ENCODE measurements around the gene TRIM5.
"Not testable (repeated sequence)": the region's sequence is repeated elsewhere in the genome, so short reads cannot be mapped to it uniquely, and the experiment has no call there.

Gene TRIM5, protein sequence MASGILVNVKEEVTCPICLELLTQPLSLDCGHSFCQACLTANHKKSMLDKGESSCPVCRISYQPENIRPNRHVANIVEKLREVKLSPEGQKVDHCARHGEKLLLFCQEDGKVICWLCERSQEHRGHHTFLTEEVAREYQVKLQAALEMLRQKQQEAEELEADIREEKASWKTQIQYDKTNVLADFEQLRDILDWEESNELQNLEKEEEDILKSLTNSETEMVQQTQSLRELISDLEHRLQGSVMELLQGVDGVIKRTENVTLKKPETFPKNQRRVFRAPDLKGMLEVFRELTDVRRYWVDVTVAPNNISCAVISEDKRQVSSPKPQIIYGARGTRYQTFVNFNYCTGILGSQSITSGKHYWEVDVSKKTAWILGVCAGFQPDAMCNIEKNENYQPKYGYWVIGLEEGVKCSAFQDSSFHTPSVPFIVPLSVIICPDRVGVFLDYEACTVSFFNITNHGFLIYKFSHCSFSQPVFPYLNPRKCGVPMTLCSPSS

DNA sequence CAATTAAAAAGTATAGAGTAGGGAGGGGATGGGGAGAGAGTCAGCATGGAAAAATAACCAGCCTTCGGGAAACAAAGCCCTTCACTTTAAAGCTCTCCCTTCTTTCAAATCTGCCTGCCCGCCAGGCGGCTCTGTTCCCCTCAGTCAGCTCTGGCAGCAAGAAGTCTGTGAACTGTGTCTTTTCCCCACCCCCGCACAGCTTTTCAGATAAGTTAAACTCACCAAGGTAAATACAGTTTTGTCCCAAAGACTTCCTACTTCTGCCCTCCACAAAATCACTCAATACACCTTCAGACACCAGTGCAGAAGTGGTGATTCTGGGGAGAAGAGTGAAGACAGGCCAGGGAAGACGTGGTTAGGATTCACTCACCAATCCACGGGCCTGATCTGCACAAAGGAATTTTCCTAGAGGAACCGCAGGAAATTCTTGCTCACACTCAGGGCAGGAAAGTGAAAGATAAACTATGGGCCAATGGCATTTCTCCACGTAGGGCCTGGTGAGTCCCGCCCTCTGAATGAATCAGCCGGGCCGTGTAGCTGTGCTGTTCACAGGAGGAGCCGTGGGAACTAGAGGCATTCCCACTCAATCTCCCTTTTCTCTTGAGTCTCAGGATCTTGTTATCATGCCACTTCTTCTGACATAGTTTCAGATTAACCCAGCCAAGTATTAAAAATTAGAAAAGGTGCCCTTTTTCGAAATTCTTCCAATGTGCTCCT is at the start of gene TRIM5:
TRIM5 (minus strand) TSS at position 429 of the 717 bp plus-strand sequence. CDS start 4,897 bp downstream, outside the sequence.
- peak; percentile 64 for DNase-seq

DNA sequence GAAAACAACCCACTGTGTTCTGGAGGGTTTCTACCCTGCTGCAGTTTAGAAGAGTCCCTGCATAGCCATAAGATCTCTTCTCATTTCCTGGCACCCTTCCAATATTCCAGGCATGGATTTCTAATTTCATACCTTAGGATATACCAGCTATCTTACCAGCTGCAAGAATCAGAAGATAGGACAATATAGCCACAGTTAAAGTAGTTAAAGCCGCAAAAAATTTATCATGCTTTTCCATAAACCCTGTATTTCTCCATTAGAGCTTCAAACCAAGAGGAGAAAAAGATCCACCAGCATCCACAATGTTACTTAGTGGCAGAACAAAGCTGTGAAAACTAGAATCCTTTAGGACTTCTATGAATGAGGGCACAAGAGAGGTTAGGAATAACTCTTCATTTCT is 42.8 kb upstream of the TRIM5 start:
- no peak for DNase-seq

DNA sequence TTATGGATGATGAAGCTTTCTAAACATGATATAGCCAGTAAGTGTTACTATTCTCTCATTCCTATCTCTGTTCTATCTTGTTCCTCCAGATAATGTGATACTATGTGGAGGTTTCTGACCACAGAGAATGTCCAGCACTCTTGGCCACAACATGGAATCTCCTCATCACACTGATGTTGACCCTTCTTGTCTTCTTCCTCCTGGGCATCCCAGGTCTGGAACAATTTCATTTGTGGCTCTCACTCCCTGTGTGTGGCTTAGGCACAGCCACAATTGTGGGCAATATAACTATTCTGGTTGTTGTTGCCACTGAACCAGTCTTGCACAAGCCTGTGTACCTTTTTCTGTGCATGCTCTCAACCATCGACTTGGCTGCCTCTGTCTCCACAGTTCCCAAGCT is 41.5 kb upstream of the TRIM5 start:
- no peak for DNase-seq

DNA sequence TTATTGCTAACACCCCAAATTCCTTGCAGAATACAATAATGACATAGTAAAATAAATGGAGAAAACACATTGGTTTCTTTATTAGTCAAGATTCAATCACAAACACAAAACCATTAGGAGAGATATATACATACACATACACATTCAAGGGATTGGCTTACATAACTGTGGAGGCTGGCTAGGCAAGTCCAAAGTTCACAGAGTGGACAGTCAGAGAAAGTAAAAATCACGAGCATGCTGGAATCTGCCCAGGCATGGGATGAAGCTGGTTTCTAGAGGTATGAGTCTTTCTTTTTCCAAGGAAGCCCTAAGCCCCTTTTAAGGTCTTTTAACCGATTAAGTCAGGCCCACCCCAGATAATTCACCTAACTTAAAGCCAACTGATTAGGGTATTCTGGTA is 37.7 kb upstream of the TRIM5 start:
- no peak for DNase-seq

DNA sequence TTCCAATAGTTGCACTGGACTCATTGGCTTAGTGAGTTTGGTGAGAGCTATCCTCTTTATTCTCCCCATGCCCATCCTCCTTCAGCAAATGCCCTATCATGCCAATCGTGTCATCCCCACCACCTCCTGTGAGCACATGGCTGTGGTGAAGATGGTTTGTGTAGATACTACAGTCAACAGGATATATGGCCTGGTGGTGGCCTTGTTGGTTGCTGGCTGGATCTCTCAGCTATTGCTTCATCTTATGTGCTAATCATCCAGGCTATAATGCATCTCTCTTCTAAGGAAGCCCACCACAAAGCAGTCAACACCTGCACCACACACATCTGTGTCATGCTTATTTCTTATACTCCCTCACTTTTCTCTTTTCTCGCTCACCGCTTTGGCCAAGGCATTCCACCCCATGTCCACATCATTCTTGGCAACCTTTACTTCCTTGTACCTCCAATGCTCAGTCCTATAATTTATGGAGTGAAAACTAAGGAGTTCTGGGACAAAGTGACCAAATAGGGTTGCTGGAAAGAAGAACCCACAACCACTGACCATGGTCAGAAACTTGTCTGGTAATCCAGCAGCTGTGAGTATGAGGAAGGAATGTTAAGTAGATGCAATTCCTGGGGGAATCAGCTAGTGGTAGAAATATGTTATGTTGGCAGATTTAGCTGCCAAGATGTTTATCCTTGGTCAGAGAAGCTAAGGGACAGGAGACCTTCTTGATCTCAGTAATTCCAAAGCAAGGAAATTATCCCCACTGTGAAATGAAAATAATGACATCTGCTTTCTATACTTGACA is 35.0 kb upstream of the TRIM5 start:
- DNase-seq, result no peak

GRCh38 chr11:5716518-5716917 is 31.6 kb upstream of the TRIM5 start:
- not testable (repeated sequence) for DNase-seq

- DNase-seq, result no peak
Measured at GRCh38 chr11:5713695-5714094, 28.8 kb upstream of the TRIM5 start.

- no peak for DNase-seq
Measured at GRCh38 chr11:5712507-5712906, 27.6 kb upstream of the TRIM5 start.

DNA sequence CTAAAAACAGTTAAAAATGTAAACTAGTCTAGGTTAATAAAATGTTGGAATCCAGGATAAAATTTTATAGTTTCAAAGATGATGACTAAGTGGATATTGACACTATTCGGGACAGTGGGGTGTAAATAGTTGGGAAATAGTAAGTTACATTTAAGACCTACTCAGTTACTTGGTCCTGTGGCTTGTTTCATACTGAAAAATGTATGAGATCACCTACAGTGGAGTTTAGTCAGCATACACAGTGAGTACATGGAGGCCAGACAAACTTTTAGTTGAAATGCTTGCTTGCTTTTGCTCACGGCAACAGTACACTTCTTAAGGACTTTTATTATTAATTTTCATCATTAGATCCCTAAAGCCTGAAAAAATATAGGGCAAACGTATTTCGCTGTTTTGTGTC is 20.8 kb upstream of the TRIM5 start:
- no peak for DNase-seq

DNA sequence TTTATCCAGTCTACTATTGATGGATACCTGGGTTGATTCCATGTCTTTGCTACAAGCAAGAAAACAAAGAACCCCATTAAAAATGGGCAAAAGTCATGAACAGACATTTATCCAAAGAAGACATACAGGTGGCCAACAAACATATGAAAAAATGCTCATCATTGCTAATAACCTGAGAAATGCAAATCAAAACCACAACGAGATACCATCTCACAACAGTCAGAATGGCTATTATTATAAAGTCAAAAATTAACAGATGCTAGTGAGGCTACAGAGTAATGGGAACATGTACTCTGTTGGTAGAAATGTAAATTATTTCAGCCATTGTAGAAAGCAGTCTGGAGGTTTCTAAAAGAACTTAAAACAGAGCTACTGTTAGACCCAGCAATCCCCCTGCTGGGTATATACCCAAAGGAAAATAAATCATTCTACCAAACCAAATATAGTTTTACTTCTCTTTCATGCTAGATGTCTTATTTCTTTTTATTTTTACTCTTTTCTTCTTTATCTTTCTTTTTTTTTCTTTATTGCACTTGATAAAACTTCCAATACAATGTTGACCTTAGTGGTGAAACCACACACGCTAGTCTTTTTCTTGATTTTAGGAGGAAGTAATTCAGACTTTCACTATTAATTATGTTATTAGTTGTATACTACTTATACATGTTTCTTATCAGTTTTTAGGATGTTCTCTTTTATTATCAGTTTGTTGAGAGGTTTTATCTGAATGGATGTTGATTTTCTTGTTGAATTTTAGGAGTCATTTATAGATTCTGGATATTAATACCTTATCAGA is 19.1 kb upstream of the TRIM5 start:
- DNase-seq, result no peak

GRCh38 chr11:5701055-5701577 is 16.2 kb upstream of the TRIM5 start:
- no peak for DNase-seq

GRCh38 chr11:5700421-5701054 is 15.7 kb upstream of the TRIM5 start:
- DNase-seq, result no peak

DNA sequence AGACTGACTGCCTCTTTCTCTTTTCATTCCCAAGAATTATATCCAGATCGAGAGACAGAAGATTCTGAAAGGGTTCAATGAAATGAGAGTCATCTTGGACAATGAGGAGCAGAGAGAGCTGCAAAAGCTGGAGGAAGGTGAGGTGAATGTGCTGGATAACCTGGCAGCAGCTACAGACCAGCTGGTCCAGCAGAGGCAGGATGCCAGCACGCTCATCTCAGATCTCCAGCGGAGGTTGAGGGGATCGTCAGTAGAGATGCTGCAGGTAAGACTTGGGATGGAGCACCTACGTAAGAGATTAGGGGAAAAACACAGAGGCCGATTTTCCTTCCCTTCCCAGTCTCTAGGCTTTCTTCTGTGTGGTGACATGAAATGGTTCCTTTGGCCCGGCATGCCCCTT is 13.4 kb upstream of the TRIM5 start:
- DNase-seq, result no peak

DNA sequence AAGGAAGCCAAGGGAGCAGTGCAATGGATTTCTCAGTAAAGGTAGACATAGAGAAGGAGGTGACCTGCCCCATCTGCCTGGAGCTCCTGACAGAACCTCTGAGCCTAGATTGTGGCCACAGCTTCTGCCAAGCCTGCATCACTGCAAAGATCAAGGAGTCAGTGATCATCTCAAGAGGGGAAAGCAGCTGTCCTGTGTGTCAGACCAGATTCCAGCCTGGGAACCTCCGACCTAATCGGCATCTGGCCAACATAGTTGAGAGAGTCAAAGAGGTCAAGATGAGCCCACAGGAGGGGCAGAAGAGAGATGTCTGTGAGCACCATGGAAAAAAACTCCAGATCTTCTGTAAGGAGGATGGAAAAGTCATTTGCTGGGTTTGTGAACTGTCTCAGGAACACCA is 11.3 kb upstream of the TRIM5 start:
- DNase-seq, result no peak

- DNase-seq, result no peak
Measured at GRCh38 chr11:5695580-5695979, 10.7 kb upstream of the TRIM5 start.

DNA sequence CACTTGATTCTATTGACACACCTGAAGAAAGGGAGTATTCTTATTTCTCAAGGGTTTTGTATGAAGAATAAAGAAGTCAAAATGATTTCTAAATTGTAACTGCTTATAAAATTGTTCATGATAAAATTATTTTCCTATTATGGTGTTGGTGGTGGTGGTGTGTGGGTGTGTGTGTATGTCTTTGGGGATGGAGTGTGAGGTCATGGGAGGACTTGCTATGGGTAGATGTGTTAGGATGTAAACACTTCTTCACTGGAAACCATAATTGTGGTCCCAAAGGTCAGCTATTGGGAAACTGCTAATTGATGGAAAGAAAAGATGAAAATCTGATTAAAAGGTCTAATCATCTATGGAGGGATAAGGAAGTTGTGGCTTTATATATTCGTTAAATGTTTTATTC is 9.8 kb upstream of the TRIM5 start:
- no peak for DNase-seq

DNA sequence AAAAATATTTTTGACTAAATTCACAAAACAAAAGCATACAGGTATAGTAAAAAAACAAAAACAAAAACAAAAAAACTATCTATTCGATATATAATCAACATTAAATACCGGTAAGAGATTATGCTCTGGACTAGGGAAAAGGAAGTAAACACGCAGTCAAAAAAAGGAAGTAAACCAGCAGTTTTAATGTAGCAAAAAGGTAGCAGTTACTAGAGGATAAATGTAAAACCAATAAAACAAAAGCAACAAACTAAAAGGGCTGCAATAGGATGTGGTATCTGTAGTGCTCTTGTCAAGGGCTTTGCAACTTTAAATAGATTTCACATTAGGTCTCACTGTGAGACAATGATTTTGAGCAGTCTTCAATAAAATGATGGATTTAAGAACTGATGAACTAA is 7.1 kb upstream of the TRIM5 start:
- DNase-seq, result no peak

DNA sequence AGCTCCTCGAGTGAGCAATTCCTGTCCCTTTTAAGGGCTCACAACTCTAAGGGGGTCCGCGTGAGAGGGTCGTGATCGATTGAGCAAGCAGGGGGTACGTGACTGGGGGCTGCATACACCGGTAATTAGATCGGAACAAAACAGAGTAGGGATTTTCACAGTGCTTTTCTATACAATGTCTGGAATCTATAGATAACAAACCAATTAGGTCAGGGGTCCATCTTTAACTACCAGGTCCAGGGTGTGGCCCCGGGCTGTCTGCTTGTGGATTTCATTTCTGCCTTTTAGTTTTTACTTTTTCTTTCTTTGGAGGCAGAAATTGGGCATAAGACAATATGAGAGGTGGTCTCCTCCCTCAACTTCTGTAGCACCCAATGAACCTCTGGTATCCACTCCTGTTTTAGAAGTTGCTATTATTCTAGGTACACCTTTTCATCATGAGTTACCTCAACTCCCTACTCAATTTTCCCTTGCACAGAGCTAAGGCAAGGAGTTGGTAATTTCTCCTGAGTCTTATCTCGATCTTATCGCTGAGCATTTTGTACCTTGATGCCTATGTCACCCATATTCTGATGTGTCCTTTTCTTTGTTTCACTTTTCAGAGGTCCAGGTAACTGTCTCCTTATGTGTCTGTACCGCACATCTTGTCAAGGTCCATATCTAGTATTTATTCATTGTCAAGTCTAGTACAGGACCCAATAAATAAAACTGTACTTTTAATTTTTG is 6.5 kb upstream of the TRIM5 start:
- DNase-seq, result not testable (repeated sequence)

DNA sequence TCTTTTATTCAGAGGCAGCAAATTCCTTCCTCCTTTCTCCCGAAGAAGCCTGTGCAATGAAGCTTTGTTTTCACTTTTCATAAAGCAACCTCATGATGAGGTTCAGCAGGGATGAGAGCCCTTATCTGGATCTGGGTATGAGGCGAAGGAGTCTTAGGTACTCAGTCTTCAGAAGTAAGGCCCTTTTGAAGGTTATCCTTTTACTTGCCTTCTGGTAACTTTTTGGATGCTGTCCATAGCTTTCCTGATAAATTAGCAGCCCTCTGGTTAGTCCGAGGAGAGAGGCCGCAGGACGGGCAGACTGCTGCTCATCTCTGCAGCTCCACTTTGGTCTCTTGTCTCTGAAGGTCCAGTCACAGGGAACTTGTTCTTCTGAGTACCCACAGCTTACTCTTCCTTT is 5.9 kb upstream of the TRIM5 start:
- no peak for DNase-seq

DNA sequence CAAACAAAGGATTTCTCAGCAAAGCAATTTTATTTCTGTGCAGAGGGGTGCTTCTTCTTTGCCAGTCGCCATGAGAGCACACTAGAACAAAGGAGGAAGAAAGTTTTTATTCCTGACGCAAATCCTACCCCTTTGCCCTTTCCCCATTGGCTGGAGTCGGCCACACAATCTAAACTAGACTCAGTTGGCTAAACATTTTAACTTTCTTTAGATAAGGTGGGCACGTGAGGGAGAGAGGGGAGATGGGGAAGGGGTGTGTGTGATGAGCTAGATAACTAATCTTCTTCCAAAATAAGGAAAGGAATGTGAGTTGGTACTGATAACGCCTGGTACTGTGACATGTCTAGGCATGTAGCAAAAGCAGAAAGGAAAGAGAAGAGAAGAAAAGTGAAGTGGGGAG is 5.3 kb upstream of the TRIM5 start:
- DNase-seq, result peak; percentile 30

DNA sequence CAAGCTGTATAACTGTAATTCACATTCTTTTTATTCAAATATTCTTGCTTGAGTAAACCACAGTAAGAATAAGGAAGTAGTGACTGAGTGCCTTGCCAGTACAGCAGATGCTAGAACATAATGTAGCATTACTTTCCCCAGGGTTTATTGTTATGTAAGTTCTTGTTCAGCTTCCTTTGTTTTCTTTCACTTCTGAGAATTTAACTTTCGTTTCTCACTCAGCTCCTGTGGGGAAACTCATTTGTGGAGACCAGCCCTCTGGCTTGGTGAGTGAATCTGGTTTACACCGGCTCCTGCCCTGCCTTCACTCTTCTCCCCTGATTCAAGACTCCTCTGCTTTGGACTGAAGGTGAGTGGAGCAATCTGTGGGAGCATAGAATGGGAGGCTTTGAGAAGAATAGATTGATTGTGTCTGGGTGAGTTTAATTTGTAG is 4.7 kb upstream of the TRIM5 start, which contains the start of gene TRIM22:
TRIM22 (plus strand) TSS at position 240 of the 433 bp plus-strand sequence. CDS start 6,443 bp downstream, outside the sequence.
- DNase-seq, result peak; percentile 25
